OCI-LY3 (cell line): ENCODE measurements around the gene F5.

Experiments used
- H2AFZ ChIP-seq: fragments of 200-600, 300-600 bp; shearing (Covaris generic); 2 replicates; pipeline ENCODE4 v1.6.0; 2014; ENCODE audit warnings: antibody characterized with exemption, low read depth, low read length
- H3K27ac ChIP-seq: fragments of 200-600, 300-600 bp; sonication (generic); 2 replicates; pipeline ENCODE4 v1.5.1; 2014; ENCODE audit warnings: mild to moderate bottlenecking, low read length, moderate library complexity, mixed read lengths
- H3K27me3 ChIP-seq: fragments of 200-600, 300-600 bp; sonication (generic); 2 replicates; pipeline ENCODE4 v1.6.1; 2014; ENCODE audit warnings: low read depth, low read length, mixed read lengths
- H3K36me3 ChIP-seq: fragments of 200-600, 300-600 bp; sonication (generic); replicated peaks from 2 replicates; pipeline ENCODE3; 2014; ENCODE audit warnings: low read depth, low read length, mixed read lengths
- H3K4me1 ChIP-seq: fragments of 300-600, 200-600 bp; sonication (generic); 2 replicates; pipeline ENCODE4 v1.6.1; 2014; ENCODE audit warnings: low read length, mixed read lengths
- H3K4me2 ChIP-seq: fragments of 200-600, 300-600 bp; sonication (generic); 2 replicates; pipeline ENCODE4 v1.6.1; 2014; ENCODE audit warnings: low read length, mixed read lengths
- H3K4me3 ChIP-seq: fragments of 300-600, 200-600 bp; sonication (generic); 2 replicates; pipeline ENCODE4 v1.5.1; 2014; ENCODE audit warnings: antibody characterized with exemption, mild to moderate bottlenecking, low read length, moderate library complexity
- H3K79me2 ChIP-seq: fragments of 300-600, 200-600 bp; shearing (Covaris generic); 2 replicates; pipeline ENCODE4 v1.6.1; 2014; ENCODE audit warnings: mild to moderate bottlenecking, low read length, mixed read lengths
- H3K9ac ChIP-seq: fragments of 300-600, 200-600 bp; shearing (Covaris generic); 2 replicates; pipeline ENCODE4 v1.6.0; 2014; ENCODE audit warnings: mild to moderate bottlenecking, low read length, moderate library complexity
- H3K9me3 ChIP-seq: fragments of 200-600, 300-600 bp; shearing (Covaris generic); 2 replicates; pipeline ENCODE4 v1.6.1; 2014; ENCODE audit warnings: low read length, mixed read lengths; ENCODE audit not compliant: insufficient read depth
- H4K20me1 ChIP-seq: fragments of 200-600, 300-600 bp; sonication (generic); 2 replicates; pipeline ENCODE4 v1.6.1; 2016; ENCODE audit warnings: low read length, mixed read lengths; ENCODE audit not compliant: insufficient read depth
- CTCF ChIP-seq: fragments of 200-600, 300-600 bp; sonication (generic); IDR thresholded peaks from 2 replicates; pipeline ENCODE4 v1.5.1; 2014; ENCODE audit warnings: antibody characterized with exemption, low read length, low read depth
- EZH2phosphoT487 ChIP-seq: fragments of 200-600 bp; shearing (Covaris generic); IDR thresholded peaks from 2 replicates; pipeline ENCODE4 v1.6.1; 2018; ENCODE audit warnings: antibody characterized with exemption, mixed run types, low read depth

F5 gene

GRCh38 chr1:169595764-169596711 is 9.8 kb upstream of the F5 start:
- Histone ChIP-seq H3K9me3 (no peaks in the 10 kb centered on the region), H3K79me2 (0 out of 2 replicates have a peak, but pooled peaks cover 3% of the 10 kb centered on the region), H3K4me2 (peak overlapping the region; percentile 83), H4K20me1 (no peaks in the 10 kb centered on the region), H3K4me3 (no peak overlapping the region; the same call in 1 of the 2 replicates), H3K27me3 (no peaks in the 10 kb centered on the region), H3K36me3 (no peaks in the 10 kb centered on the region), H3K27ac (peak overlapping the region; percentile 92), H3K9ac (peak overlapping the region; percentile 74), H3K4me1 (peaks cover 85% of the 10 kb centered on the region), H2AFZ (no peak overlapping the region)
- TF ChIP-seq EZH2phosphoT487 (no peak), CTCF (no peak)

DNA sequence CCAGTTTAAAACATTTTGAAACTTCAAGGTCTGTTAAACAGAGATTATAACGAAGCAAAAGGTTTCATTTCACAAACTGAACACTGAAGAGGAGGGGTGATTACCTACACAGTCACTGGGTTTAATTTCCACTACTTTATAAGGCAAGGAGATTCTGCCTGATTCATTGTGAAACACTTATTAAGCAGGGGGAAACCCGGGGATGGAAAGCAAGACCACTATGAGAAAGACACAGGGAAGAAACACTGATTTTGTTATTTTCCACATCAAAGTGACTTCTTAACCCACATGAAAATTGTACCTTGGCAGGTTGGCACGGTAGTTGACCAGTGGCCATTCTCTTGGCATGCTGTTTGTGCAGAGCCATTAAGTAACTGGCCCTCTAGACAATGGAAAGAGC is 8.1 kb upstream of the F5 start:
- Histone ChIP-seq H3K9me3 (no peaks in the 10 kb centered on the region), H3K36me3 (no peaks in the 10 kb centered on the region), H4K20me1 (no peaks in the 10 kb centered on the region), H3K4me2 (peak overlapping the region; percentile 83), H3K27me3 (no peaks in the 10 kb centered on the region), H3K79me2 (0 out of 2 replicates have a peak, but pooled peaks cover 3% of the 10 kb centered on the region), H3K9ac (peak overlapping the region; percentile 74), H2AFZ (no peak overlapping the region), H3K4me1 (peaks cover 82% of the 10 kb centered on the region), H3K4me3 (peak overlapping the region; percentile 59), H3K27ac (peak overlapping the region; percentile 92)
- TF ChIP-seq EZH2phosphoT487 = 0 out of 2 replicates have a peak, but pooled peaks have one; percentile 49
- TF ChIP-seq CTCF = no peak

DNA sequence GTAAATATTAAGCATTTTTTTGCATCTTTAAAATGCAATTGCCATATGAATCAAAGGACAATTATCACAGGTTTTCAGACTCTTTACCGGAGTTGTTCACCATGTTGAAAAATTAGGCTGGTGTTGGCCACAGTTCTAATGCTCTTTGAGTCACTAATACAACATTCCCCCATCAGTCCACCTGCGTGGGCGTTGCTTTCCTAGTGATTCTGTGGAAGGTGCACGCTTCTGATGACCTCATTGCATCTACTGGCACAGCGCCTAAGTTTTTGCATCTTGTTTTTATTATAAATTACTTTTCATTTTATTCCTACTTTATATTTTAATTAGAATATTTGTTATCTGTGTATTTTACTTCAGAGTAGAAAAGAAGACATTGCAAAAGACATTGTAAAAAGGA is 4.7 kb upstream of the F5 start:
- Histone ChIP-seq H3K27me3 (no peaks in the 10 kb centered on the region), H3K4me3 (no peak overlapping the region), H3K9me3 (no peaks in the 10 kb centered on the region), H3K9ac (no peak overlapping the region), H3K4me2 (no peak overlapping the region), H3K27ac (no peak overlapping the region), H4K20me1 (no peaks in the 10 kb centered on the region), H3K36me3 (no peaks in the 10 kb centered on the region), H3K4me1 (peaks cover 89% of the 10 kb centered on the region), H2AFZ (no peak overlapping the region), H3K79me2 (peaks cover 20% of the 10 kb centered on the region)
- TF ChIP-seq EZH2phosphoT487 (no peak), CTCF (no peak)

DNA sequence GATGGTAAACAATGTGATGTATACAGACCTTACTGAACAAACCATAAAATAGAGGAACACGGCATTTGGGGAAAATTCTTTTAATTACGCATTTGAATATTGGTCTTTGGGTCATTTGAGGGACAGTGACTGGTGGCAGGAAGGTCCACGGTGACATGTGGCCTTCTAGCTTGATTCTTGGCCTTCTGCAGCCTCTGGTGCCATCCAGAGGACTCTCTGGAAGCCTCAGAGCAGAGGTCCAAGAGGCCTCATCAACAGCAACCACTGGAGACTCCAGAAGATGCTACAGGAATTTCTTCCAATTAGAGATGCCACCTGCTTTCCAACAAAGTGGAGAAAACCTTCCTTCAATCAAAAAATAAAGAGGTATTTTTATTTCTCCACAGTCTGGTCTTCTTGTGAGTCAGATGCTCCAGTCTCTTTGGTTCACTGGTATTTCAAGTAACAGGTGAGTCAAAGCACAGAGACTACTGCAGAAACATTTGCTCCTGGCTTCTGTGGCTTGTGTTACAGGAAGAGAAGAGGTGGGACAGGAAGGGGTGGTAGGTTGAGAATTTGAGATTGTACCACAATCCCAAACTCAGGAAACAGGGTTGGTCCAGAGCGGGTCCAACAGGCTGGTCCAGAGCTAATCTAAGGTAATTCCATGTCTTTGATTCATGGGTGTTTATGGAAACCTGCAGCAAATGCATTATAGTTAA is 2.7 kb upstream of the F5 start:
- Histone ChIP-seq H3K27me3 (no peaks in the 10 kb centered on the region), H4K20me1 (no peaks in the 10 kb centered on the region), H3K9me3 (no peaks in the 10 kb centered on the region), H3K9ac (peak overlapping the region; percentile 37), H3K4me2 (peak overlapping the region; percentile 37), H3K4me3 (no peak overlapping the region), H3K79me2 (peaks cover 39% of the 10 kb centered on the region), H3K4me1 (peaks cover 74% of the 10 kb centered on the region), H2AFZ (no peak overlapping the region), H3K27ac (peak overlapping the region; percentile 67), H3K36me3 (peaks cover 13% of the 10 kb centered on the region)
- TF ChIP-seq EZH2phosphoT487 (no peak), CTCF (peak; percentile 47)
